Uterus (tissue), 2 donors: ENCODE measurements around the gene ARAP1.

Experiments
- CTCF ChIP-seq, 4 experiments: fragments of 200-600 bp in 2 of 4; fragments of 450-650 bp in 2 of 4; sonication (generic) in 2 of 4; IDR thresholded peaks; one replicate each; pipeline ENCODE4 v1.5.1; 2016 to 2019; ENCODE audit warnings: antibody characterized with exemption in 4 of 4, mild to moderate bottlenecking in 2 of 4, moderate library complexity in 1 of 4
- POLR2A ChIP-seq, 2 donors: fragments of 450-650 bp; IDR thresholded peaks; one replicate each; pipeline ENCODE4 v1.6.1; 2016; ENCODE audit warnings: antibody characterized with exemption in 2 of 2, mild to moderate bottlenecking in 1 of 2, moderate library complexity in 1 of 2

GRCh38 chr11:72767203-72768062 is 15.2 kb upstream of the ARAP1 start:
- TF ChIP-seq CTCF (IDR thresholded peaks at IDR 0.05) (no peak), POLR2A (IDR thresholded peaks at IDR 0.05) (no peak)
